Breast epithelium (tissue), 4 donors: ENCODE measurements around the gene CSNK2A2. TPM values are rescaled to one million over a fixed set of nuclear protein-coding genes. Genes with fewer than 3 reads are reported as not detected.

ENCODE experiments used
- DNase-seq, 2 donors: peaks; one replicate each; pipeline ENCODE4 v3.0.0-alpha.2; 2019; ENCODE audit warnings: low spot score in 2 of 2
- H3K27ac ChIP-seq, 2 donors: fragments of 200-600 bp; sonication (generic) in 1 of 2; one replicate each; pipeline ENCODE4 v1.5.1; 2016 to 2019; ENCODE audit warnings: mild to moderate bottlenecking in 1 of 2
- H3K27me3 ChIP-seq, 2 donors: fragments of 200-600 bp; sonication (generic) in 1 of 2; one replicate each; pipeline versions ENCODE4 v1.5.1 to v1.6.0; 2017 to 2019; ENCODE audit warnings: control low read depth in 1 of 2, mild to moderate bottlenecking in 1 of 2
- H3K36me3 ChIP-seq: fragments of 200-600 bp; one replicate; pipeline ENCODE4 v1.5.1; 2019
- H3K4me1 ChIP-seq, 2 donors: fragments of 200-600 bp; sonication (generic); one replicate each; pipeline ENCODE4 v1.5.1; 2016 to 2019; ENCODE audit warnings: control low read depth in 1 of 2
- H3K4me3 ChIP-seq, 3 donors: fragments of 200-600 bp; sonication (generic); 1 replicate in 2 of 3; 2 replicates in 1 of 3; pipeline ENCODE4 v1.5.1; 2016 to 2019; ENCODE audit warnings: mild to moderate bottlenecking in 3 of 3, moderate library complexity in 2 of 3
- H3K9me3 ChIP-seq, 2 donors: fragments of 200-600 bp; sonication (generic) in 1 of 2; one replicate each; pipeline ENCODE4 v1.5.1; 2016 to 2019; ENCODE audit warnings: control low read depth in 1 of 2
- POLR2A ChIP-seq: fragments of 450-650 bp; IDR thresholded peaks from one replicate; pipeline ENCODE4 v1.6.1; 2016; ENCODE audit warnings: antibody characterized with exemption, mild to moderate bottlenecking, moderate library complexity
- POLR2AphosphoS5 ChIP-seq, 3 donors: sonication (generic); formaldehyde crosslinking; IDR thresholded peaks; one replicate each; pipeline ENCODE4 v1.6.1; 2017; ENCODE audit warnings: antibody characterized with exemption in 3 of 3
- intact Hi-C: fragments of 100-400 bp; cut with DNase I; formaldehyde crosslinking; loops from one replicate; pipeline ENCODE4 v1.15.1; 2023; ENCODE audit warnings: low total_unique reads
- total RNA-seq, 3 donors: library from RNA; depleted of rRNA; stranded (reverse); fragments of >200 nt; gene quantifications; one replicate each; pipeline ENCODE4 v1.1.0, GENCODE V29; 2016
- TF ChIP-seq, protein P1 (sequence below), 3 donors: fragments of 450-650 bp; IDR thresholded peaks; one replicate each; pipeline ENCODE4 v1.5.1; 2016 to 2017; ENCODE audit warnings: antibody characterized with exemption in 3 of 3, mild to moderate bottlenecking in 3 of 3, moderate library complexity in 3 of 3

The CSNK2A2 gene
- total RNA-seq, result 10 to 100 TPM; 25.6 to 47.7 (median 29.4) TPM

DNA sequence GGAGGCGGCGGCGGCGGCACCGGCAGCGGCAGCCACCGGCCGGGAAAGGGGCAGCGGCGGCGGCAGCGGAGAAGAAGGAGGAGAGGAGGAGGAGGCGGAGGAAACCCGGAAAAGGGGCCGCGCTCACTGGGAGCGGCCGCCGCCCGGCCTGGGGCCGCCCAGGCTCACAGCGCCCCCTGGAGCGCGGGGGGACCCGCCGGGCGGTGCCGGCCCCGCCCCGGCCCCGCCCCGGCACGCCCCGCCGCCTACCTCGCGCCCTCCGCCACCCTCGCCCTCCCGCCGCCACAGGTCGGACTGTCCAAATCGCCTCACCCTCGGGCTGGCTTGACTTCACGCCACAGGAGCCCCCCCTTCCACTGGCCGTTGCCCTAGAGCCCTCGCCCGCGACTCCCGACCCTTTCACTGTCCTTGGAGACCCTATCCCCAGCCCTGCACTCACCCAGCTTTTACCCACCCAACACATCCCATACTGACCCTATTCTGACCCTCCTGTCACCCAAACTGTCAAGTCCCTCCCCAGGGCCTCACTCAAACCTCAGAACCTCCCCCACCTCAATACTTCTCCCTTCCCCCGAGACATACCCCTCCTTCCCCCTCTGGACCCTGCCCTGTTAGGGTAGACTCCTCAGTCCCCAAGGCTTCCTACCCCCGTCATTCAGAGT is at the start of gene CSNK2A2:
Gene CSNK2A2 (minus strand): TSS at position 85 of the 662 bp plus-strand sequence. CDS start 370 bp downstream, outside the sequence.
- peak within 1 kb of the TSS; percentile 21 to 60 for H3K27ac ChIP-seq
- H3K27me3 ChIP-seq, result no peaks in the 10 kb centered on the region
- no peaks in the 10 kb centered on the region for H3K9me3 ChIP-seq
- TF ChIP-seq, protein P1, sequence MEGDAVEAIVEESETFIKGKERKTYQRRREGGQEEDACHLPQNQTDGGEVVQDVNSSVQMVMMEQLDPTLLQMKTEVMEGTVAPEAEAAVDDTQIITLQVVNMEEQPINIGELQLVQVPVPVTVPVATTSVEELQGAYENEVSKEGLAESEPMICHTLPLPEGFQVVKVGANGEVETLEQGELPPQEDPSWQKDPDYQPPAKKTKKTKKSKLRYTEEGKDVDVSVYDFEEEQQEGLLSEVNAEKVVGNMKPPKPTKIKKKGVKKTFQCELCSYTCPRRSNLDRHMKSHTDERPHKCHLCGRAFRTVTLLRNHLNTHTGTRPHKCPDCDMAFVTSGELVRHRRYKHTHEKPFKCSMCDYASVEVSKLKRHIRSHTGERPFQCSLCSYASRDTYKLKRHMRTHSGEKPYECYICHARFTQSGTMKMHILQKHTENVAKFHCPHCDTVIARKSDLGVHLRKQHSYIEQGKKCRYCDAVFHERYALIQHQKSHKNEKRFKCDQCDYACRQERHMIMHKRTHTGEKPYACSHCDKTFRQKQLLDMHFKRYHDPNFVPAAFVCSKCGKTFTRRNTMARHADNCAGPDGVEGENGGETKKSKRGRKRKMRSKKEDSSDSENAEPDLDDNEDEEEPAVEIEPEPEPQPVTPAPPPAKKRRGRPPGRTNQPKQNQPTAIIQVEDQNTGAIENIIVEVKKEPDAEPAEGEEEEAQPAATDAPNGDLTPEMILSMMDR (IDR thresholded peaks at IDR 0.05), result peak in 1 of 3 donors; percentile 31
- TF ChIP-seq POLR2A, result no peak
- intact Hi-C loops, result no loop called here
- no peaks in the 10 kb centered on the region for H3K36me3 ChIP-seq
- peaks cover 7 to 9% of the 10 kb centered on the region in 2 donors for H3K4me1 ChIP-seq
- H3K4me3 ChIP-seq, result peak within 1 kb of the TSS; percentile 82 to 92 (median 89)
- DNase-seq, result peak; percentile 26 to 57

GRCh38 chr16:58243528-58244004 is 45.7 kb upstream of the CSNK2A2 start:
- peaks cover 0 to 3% of the 10 kb centered on the region in 2 donors for H3K27me3 ChIP-seq
- H3K36me3 ChIP-seq, result no peaks in the 10 kb centered on the region
- no peak overlapping the region for H3K27ac ChIP-seq
- intact Hi-C loops, result no loop called here
- peak in 1 of 2 donors; percentile 11 for DNase-seq
- TF ChIP-seq, protein P1 (IDR thresholded peaks at IDR 0.05), result no peak
- TF ChIP-seq POLR2AphosphoS5 (IDR thresholded peaks at IDR 0.05) (no peak), POLR2A (no peak)
- H3K9me3 ChIP-seq, result no peaks in the 10 kb centered on the region
- no peaks in the 10 kb centered on the region for H3K4me1 ChIP-seq
- H3K4me3 ChIP-seq, result no peak overlapping the region

DNA sequence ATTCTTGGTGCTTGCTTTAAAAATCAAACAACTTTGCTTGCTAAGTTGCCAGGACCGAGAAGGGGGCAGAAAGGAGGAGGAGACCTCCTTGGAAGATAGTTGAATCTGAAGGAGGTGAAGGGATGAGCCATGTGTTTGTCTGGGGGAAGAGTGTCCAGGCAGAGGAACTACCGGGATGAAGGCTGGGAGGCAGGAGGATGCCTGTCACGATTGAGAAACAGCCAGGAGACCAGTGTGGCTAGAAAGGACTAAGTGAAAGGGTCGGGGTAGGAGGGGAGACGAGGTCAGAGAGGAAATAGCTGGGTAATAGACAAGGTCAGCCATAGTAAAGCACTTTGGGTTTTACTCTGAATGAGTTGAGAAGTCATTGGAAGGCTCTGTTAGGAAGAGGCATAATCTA is 38.9 kb upstream of the CSNK2A2 start:
- intact Hi-C loops, result no loop called here
- TF ChIP-seq POLR2AphosphoS5 (IDR thresholded peaks at IDR 0.05) (no peak), POLR2A (no peak)
- TF ChIP-seq, protein P1 (IDR thresholded peaks at IDR 0.05), result no peak

DNA sequence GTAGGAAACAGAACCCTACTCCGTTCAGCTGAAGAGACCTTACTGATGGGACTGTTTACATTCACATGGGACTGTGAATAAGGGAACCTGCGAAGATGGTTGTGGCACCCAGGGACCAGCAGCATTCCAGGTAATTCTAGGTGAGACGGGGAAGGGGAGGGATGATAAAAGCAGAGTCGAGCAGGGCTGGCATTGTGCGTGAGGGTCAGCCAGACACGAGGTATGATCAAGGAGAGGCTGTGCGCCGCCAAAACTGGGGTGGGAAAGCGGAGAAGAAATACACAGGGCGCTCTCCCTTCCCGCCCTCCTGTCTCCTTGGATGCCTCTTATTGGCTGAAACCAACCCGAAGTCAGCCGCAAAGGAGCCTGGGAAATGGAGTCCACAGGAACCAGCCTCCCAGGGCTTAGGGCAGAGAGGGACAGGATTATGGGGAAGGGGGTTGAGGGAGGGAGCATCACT is 38.4 kb upstream of the CSNK2A2 start:
- DNase-seq, result peak; percentile 46 to 65
- no peaks in the 10 kb centered on the region for H3K9me3 ChIP-seq
- H3K4me3 ChIP-seq, result peak overlapping the region; percentile 17 to 65 (median 45)
- TF ChIP-seq POLR2A, result no peak
- TF ChIP-seq, protein P1 (IDR thresholded peaks at IDR 0.05), result no peak
- TF ChIP-seq POLR2AphosphoS5 (IDR thresholded peaks at IDR 0.05), result no peak
- no peaks in the 10 kb centered on the region for H3K36me3 ChIP-seq
- no peak overlapping the region for H3K27ac ChIP-seq
- intact Hi-C loops, result no loop called here
- peaks cover 0 to 3% of the 10 kb centered on the region in 2 donors for H3K27me3 ChIP-seq
- H3K4me1 ChIP-seq, result no peaks in the 10 kb centered on the region

More for the DNA sequence above, 38.9 kb upstream of the CSNK2A2 start:
- Histone ChIP-seq H3K27me3 (peaks cover 0 to 3% of the 10 kb centered on the region in 2 donors), H3K27ac (no peak overlapping the region), H3K36me3 (no peaks in the 10 kb centered on the region), H3K4me3 (no peak overlapping the region), H3K9me3 (no peaks in the 10 kb centered on the region), H3K4me1 (no peaks in the 10 kb centered on the region)
- DNase-seq, result no peak

DNA sequence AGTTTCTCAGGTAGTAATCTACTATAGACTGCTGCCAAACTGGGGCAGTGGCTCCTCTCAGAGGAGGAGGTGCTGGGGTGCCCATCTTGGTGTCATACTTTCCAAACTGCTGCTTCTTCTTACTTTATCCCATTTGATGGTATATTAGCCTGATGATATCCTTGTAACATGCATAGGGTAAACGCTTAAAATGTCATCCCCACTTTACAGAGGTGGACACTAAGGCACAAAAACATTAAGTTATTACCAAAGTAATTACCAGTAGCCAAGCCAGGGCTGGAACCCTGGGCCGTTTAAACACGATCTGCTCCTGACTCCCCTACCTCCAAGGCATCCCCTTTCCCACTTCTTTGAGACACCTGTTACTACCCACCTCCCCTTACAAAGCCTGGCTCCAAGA is 37.8 kb upstream of the CSNK2A2 start:
- Histone ChIP-seq H3K36me3 (no peaks in the 10 kb centered on the region), H3K27ac (no peak overlapping the region), H3K4me1 (no peaks in the 10 kb centered on the region), H3K27me3 (peaks cover 0 to 3% of the 10 kb centered on the region in 2 donors), H3K4me3 (peak overlapping the region in 1 of 3 donors; percentile 65), H3K9me3 (no peaks in the 10 kb centered on the region)
- intact Hi-C loops, result no loop called here
- no peak for DNase-seq
- no peak for TF ChIP-seq POLR2AphosphoS5 (IDR thresholded peaks at IDR 0.05)
- TF ChIP-seq POLR2A, result no peak
- TF ChIP-seq, protein P1 (IDR thresholded peaks at IDR 0.05), result no peak
